Neural progenitor cell (in vitro differentiated cells): ENCODE measurements around the gene SMPD3.

Experiments
- EZH2 ChIP-seq: fragments of 200-600 bp; sonication (generic); IDR thresholded peaks from 2 replicates; pipeline ENCODE4 v1.6.1; 2017; ENCODE audit warnings: antibody characterized with exemption, mild to moderate bottlenecking, moderate library complexity
- EZH2phosphoT487 ChIP-seq: fragments of 200-600 bp; sonication (generic); IDR thresholded peaks from 2 replicates; pipeline ENCODE4 v1.6.1; 2017; ENCODE audit warnings: antibody characterized with exemption
- TF ChIP-seq, protein P1 (sequence below): fragments of 200-600 bp; sonication (generic); IDR thresholded peaks from 2 replicates; pipeline ENCODE4 v1.5.1; 2017; ENCODE audit warnings: antibody characterized with exemption, mild to moderate bottlenecking

DNA sequence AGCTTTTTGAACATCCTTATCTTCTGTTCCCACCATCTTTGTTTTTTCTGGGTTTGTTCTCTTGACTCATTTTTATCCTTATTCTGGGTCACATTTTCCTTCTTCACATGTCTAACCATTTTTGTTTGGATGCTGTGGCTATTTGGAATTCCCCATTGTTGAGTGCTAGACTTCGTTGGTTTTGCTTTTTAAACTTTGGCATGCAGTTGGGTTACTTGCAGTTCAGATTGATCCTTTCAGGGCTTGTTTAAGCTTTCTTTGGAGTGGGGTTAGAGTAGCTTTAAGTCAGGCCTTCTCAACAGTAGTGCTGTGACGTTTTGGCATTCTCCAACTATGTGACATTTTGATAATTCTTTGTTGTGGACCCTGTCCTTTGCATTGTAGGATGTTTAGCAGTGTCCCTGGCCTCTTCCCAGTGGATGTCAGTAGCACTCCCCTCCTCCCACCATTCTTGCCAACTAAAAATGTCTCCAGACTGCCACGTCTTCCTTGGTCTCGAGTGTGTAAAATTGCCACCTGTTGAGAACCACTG, 116.4 kb downstream of the SMPD3 start:
- TF ChIP-seq, protein P1, sequence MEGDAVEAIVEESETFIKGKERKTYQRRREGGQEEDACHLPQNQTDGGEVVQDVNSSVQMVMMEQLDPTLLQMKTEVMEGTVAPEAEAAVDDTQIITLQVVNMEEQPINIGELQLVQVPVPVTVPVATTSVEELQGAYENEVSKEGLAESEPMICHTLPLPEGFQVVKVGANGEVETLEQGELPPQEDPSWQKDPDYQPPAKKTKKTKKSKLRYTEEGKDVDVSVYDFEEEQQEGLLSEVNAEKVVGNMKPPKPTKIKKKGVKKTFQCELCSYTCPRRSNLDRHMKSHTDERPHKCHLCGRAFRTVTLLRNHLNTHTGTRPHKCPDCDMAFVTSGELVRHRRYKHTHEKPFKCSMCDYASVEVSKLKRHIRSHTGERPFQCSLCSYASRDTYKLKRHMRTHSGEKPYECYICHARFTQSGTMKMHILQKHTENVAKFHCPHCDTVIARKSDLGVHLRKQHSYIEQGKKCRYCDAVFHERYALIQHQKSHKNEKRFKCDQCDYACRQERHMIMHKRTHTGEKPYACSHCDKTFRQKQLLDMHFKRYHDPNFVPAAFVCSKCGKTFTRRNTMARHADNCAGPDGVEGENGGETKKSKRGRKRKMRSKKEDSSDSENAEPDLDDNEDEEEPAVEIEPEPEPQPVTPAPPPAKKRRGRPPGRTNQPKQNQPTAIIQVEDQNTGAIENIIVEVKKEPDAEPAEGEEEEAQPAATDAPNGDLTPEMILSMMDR: no peak
- TF ChIP-seq EZH2phosphoT487 (no peak), EZH2 (no peak)
